GM19239 (cell line): ENCODE results near the gene MILR1.
"Not testable (repeated sequence)": the region's sequence is repeated elsewhere in the genome, so short reads cannot be mapped to it uniquely, and the experiment has no call there.

Experiments
- DNase-seq: peaks from one replicate; pipeline ENCODE4 v3.0.0; 2011; ENCODE audit warnings: low spot score; ENCODE audit not compliant: insufficient read length
- FAIRE-seq: peaks from 2 replicates; lab custom pipeline; 2011; peaks lifted over from hg19 to GRCh38; lab: Jason Lieb, UNC

The MILR1 gene

GRCh38 chr17:64448665-64449512, at the start of gene MILR1:
Gene MILR1, plus strand, starts transcription at chr17:64449115. Its CDS starts 54 bp downstream, at chr17:64449169.
- FAIRE-seq (no peak), DNase-seq (peak; percentile 27)

GRCh38 chr17:64399767-64400156, 49.2 kb upstream of the MILR1 start:
- no peak for FAIRE-seq
- DNase-seq: no peak

- FAIRE-seq (no peak), DNase-seq (no peak)
Measured at GRCh38 chr17:64400642-64401041, 48.3 kb upstream of the MILR1 start.

- DNase-seq: no peak
- FAIRE-seq: no peak
Measured at GRCh38 chr17:64401244-64401860, 47.6 kb upstream of the MILR1 start.

- FAIRE-seq: no peak
Measured at GRCh38 chr17:64401941-64402340, 47.0 kb upstream of the MILR1 start.

GRCh38 chr17:64402469-64402868, 46.4 kb upstream of the MILR1 start:
- no peak for DNase-seq
- no peak for FAIRE-seq

More at GRCh38 chr17:64401941-64402340, 47.0 kb upstream of the MILR1 start:
- DNase-seq: no peak

GRCh38 chr17:64403881-64404460, 44.9 kb upstream of the MILR1 start:
- DNase-seq (no peak), FAIRE-seq (no peak)

GRCh38 chr17:64406321-64407200, 42.4 kb upstream of the MILR1 start:
- FAIRE-seq (no peak), DNase-seq (no peak)

GRCh38 chr17:64410750-64411490, 38.0 kb upstream of the MILR1 start:
- no peak for DNase-seq
- FAIRE-seq: no peak

GRCh38 chr17:64411999-64412771, 36.7 kb upstream of the MILR1 start:
- DNase-seq: no peak

GRCh38 chr17:64412944-64413381, 36.0 kb upstream of the MILR1 start:
- FAIRE-seq (no peak), DNase-seq (no peak)

More at GRCh38 chr17:64411999-64412771, 36.7 kb upstream of the MILR1 start:
- no peak for FAIRE-seq

- DNase-seq: no peak
- FAIRE-seq: no peak
Measured at GRCh38 chr17:64413513-64413912, 35.4 kb upstream of the MILR1 start.

- FAIRE-seq: no peak
- DNase-seq: no peak
Measured at GRCh38 chr17:64418506-64419339, 30.2 kb upstream of the MILR1 start.

GRCh38 chr17:64420143-64420670, 28.7 kb upstream of the MILR1 start:
- no peak for DNase-seq
- no peak for FAIRE-seq

- FAIRE-seq: not testable (repeated sequence)
Measured at GRCh38 chr17:64422121-64422520, 26.8 kb upstream of the MILR1 start.

GRCh38 chr17:64423881-64424280, 25.0 kb upstream of the MILR1 start:
- FAIRE-seq (no peak), DNase-seq (no peak)

More at GRCh38 chr17:64422121-64422520, 26.8 kb upstream of the MILR1 start:
- not testable (repeated sequence) for DNase-seq

- DNase-seq (no peak), FAIRE-seq (no peak)
Measured at GRCh38 chr17:64424324-64424849, 24.5 kb upstream of the MILR1 start.
